BE2C (cell line): Measurements from ENCODE around the gene IFFO2.

Experiments used
- DNase-seq: peaks from one replicate; pipeline ENCODE4 v3.0.0-alpha.2; 2020
- H3K27me3 ChIP-seq: fragments of 250-450 bp; sonication (Bioruptor Pico); 2 replicates; pipeline ENCODE4 v1.5.1; 2020; ENCODE audit warnings: mild to moderate bottlenecking
- H3K36me3 ChIP-seq: fragments of 250-450 bp; sonication (Bioruptor Pico); 2 replicates; pipeline ENCODE4 v1.5.1; 2020; ENCODE audit warnings: mild to moderate bottlenecking
- H3K4me1 ChIP-seq: fragments of 250-450 bp; sonication (Bioruptor Pico); 2 replicates; pipeline ENCODE4 v1.5.1; 2020
- H3K4me3 ChIP-seq: 2 replicates; pipeline ENCODE4 v1.5.1; 2011; ENCODE audit warnings: low read depth, low read length
- H3K9me3 ChIP-seq: fragments of 250-450 bp; sonication (Bioruptor Pico); 2 replicates; pipeline ENCODE4 v1.5.1; 2020
- TF ChIP-seq, protein P1 (sequence below): IDR thresholded peaks from 2 replicates; pipeline ENCODE4 v1.5.1; 2012; ENCODE audit warnings: mild to moderate bottlenecking, low read depth, low read length

IFFO2 gene

DNA sequence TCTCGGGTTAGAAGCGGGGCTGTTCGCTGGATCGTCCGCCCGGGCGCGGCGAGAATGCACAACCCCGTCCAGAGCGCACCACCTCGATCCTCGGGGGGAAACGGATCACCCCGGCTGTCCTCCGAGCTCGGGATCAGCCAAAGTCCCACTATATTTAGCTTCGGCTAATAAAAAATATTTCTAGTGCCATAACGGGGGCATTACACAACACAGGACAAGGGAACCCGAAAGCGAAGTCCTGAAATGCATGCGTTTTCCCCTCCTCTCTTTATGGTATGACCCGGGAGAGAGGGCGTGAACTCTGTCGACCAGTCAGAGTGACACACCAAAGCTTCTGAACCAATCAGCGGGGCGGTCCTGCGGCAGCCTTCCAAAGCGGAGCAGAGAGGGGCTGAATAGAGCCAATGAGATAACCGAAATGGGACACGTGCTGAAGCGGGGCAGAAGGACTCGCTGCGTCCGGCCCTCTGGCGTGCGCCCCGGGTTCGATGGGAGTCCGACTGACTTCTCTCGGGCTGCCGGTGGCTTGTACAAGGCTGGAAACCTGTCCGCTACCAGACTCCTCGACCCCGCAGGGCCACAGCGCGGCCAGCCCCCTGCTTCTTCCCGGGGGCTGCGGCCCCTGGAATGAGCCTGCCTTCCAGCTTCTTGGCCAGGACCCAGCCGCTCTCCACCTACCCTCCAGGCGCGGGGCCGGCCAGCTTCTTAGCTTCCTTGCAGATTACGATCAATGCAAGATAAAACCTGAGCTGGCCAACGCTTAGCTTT, 53.8 kb downstream of the IFFO2 start, which contains the start of gene ALDH4A1:
ALDH4A1 (minus strand) TSS at position 33 of the 768 bp plus-strand sequence; CDS start at position 1, 32 bp downstream.
- TF ChIP-seq, protein P1, sequence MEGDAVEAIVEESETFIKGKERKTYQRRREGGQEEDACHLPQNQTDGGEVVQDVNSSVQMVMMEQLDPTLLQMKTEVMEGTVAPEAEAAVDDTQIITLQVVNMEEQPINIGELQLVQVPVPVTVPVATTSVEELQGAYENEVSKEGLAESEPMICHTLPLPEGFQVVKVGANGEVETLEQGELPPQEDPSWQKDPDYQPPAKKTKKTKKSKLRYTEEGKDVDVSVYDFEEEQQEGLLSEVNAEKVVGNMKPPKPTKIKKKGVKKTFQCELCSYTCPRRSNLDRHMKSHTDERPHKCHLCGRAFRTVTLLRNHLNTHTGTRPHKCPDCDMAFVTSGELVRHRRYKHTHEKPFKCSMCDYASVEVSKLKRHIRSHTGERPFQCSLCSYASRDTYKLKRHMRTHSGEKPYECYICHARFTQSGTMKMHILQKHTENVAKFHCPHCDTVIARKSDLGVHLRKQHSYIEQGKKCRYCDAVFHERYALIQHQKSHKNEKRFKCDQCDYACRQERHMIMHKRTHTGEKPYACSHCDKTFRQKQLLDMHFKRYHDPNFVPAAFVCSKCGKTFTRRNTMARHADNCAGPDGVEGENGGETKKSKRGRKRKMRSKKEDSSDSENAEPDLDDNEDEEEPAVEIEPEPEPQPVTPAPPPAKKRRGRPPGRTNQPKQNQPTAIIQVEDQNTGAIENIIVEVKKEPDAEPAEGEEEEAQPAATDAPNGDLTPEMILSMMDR, result no peak
- Histone ChIP-seq H3K4me1 (no peaks in the 10 kb centered on the region), H3K4me3 (peak within 1 kb of the TSS; percentile 75), H3K36me3 (no peaks in the 10 kb centered on the region), H3K9me3 (no peaks in the 10 kb centered on the region), H3K27me3 (no peaks in the 10 kb centered on the region)
- DNase-seq, result peak; percentile 92

DNA sequence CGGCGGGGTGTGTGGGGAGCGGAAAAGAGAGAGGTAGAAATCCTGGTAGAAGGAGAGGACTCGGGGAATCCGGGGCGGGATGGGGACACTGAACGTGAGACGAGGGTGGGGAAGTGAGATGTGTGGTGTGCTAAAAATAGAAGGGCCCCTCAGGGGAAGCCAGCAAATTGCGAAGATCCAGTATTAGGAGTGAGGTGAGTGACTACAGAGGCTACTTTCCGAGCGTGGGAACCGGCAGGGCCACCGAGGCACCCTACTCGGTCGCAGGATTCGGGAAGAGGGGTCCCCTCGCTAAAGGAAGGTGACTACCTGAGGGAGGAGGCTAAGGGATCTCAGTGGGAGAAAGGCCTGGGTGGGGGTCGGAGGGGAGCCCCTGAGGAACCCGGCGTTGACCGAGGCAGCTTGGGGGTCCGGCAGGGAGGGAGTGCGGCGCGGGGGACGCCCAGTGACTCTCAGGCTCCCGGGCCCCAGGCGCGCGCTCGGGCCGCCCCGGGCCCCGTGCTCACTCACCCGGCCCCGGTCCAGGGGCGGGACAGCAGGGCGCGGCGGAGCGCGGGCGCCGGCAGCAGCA, 54.4 kb downstream of the IFFO2 start:
- Histone ChIP-seq H3K9me3 (no peaks in the 10 kb centered on the region), H3K4me3 (peak overlapping the region; percentile 75), H3K27me3 (no peaks in the 10 kb centered on the region), H3K4me1 (no peaks in the 10 kb centered on the region), H3K36me3 (no peaks in the 10 kb centered on the region)
- TF ChIP-seq, protein P1, result no peak
- no peak for DNase-seq

DNA sequence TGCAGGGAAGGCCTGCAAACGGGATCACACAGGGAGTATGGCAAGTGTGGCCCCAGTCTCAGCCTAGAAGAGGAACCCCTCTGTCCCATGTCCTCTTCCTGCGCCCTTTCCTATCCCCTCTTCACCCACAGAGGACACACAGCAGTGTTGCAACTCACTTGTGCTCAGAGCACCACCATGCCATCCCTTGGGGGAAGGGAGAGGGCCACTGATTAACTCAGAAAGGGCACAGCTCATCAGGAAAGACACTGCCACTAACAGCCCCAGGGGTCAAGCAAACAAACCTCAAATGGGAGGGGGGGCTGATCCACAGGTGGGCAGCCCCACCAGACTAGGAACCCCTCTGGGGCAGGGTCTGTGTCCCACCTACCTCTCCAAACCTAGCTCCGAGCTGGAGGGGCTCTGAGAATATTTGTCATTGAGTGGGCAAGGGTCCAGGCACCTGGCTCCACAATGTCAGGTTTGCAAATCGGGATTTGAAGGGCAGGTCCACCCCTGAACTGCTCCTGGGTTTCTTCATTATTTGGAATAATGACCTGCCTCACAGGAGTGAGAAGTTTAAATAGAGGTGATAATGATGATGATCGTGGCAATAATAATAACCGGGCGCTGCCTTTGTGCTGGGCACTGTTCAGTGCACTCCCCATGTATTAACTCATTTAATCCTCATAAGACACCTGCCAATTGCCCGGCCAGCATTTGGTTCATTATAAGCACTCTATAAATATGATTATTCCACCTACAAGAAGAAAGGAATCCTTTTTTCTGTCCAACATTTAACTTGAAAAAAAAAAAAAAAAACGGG, 55.1 kb downstream of the IFFO2 start:
- H3K9me3 ChIP-seq, result no peaks in the 10 kb centered on the region
- TF ChIP-seq, protein P1, result no peak
- no peaks in the 10 kb centered on the region for H3K4me1 ChIP-seq
- H3K27me3 ChIP-seq, result no peaks in the 10 kb centered on the region
- H3K36me3 ChIP-seq, result no peaks in the 10 kb centered on the region
- H3K4me3 ChIP-seq, result peak overlapping the region; percentile 75
- DNase-seq, result no peak

DNA sequence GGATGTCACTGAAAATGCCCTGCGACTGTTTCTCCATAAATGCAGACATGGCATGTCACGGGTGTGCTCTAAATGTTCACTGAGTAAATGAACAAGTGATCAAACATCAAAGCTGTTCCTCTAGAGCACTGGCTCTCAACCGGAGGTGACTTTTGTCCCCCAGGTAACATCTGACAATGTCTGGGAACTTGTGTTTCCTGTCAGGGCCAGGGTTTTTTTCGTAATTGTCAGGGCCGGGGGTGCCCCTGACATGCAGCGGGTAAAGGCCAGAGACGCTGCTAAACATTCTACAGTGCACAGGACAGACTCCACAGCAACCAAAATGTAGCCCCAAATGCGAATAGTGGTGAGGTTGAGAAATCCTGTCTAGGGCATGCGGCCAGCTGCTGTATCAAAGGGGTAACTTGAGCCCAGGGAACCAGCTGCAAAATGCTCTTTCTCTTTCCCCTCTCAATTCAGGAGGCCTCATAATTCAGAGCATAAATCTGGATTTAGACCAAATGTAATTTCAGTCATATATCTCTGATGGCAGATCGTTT, 56.1 kb downstream of the IFFO2 start:
- no peaks in the 10 kb centered on the region for H3K36me3 ChIP-seq
- H3K4me1 ChIP-seq, result no peaks in the 10 kb centered on the region
- TF ChIP-seq, protein P1, result no peak
- H3K27me3 ChIP-seq, result no peaks in the 10 kb centered on the region
- no peaks in the 10 kb centered on the region for H3K9me3 ChIP-seq
- no peak overlapping the region for H3K4me3 ChIP-seq
- no peak for DNase-seq

DNA sequence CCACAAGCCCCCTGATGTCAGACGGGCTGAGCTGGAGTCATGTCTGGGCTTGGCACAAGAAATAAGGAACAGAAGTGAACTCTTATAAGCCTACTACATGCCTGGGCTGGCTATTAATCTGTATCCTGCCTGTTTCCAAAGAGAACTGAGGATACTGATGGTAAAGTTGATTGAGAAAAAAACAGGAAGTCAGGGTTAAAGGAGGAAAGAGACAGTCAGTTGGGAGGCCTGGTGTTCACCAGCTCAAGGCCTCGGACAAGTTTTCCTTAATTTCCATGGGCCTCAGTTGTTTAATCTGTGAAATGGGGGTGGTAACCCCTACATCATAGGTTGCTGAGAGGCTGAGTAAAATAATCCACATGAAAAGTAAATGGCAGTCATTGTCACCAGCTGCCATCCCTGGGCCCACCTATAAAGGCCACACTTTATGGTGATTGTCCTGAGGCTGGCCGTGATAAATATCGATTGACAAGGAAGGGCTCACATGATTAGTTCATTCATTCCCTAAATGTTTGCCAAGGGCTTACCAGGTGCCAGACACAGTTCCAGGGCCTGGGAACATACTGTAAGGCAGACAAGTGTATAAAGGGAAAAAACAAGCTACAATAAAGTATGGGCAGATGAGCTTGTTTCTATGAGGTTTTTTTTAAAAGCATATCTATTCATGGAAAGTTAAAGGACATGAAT, 57.0 kb downstream of the IFFO2 start:
- TF ChIP-seq, protein P1, result no peak
- DNase-seq, result no peak
- H3K4me3 ChIP-seq, result no peak overlapping the region
- H3K4me1 ChIP-seq, result no peaks in the 10 kb centered on the region
- no peaks in the 10 kb centered on the region for H3K36me3 ChIP-seq
- H3K9me3 ChIP-seq, result no peaks in the 10 kb centered on the region
- H3K27me3 ChIP-seq, result no peaks in the 10 kb centered on the region
